ENCODE data around the gene NXPH3.

DNA sequence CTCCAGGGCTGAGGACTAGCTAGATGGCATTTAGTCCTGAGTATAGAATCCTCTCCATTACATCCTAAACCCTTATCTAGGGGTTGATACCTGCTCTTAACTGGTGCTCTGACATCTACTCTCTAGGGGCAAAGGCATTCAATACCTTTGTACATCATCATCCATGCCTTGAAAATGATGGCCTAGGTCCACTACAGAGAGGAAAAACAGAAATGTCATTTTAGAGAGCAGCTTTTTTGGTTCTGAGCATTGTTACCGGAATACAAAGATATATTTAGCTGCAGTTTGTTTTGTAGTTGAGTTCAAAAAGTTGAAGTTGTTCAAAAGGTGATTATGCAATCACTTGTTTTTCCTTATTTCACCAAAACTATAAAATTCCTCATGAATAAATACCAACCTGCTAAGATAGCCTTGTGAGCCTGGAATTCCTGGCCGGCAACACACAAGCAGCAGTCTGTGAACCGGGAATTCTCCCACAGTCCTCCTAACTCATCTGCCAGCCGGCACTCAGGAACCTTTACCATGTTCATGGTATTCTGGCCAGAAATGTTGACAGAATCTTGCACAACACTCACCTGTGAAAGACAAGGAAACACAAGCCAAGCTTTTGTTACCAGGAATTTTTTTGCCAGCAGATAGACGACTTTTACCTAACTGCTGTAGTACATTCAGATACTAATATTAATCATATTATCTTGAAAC, 35.4 kb downstream of the NXPH3 start:
- TF ChIP-seq CTCF (IDR thresholded peaks at IDR 0.05; ENCODE audit: low read length) (no peak), EZH2 (IDR thresholded peaks at IDR 0.05; ENCODE audit: borderline replicate concordance, low read length) (no peak)

All from OCI-LY1 (cell line).